Gastroesophageal sphincter (tissue), 4 donors: Measurements from ENCODE around the gene TFR2. TPM values are rescaled to one million over a fixed set of nuclear protein-coding genes. Genes with fewer than 3 reads are reported as not detected.

ENCODE experiments used
- ATAC-seq: fragments of 150-250 bp; one replicate; pipeline ENCODE4 v1.9.1; 2016; ENCODE audit warnings: mild to moderate bottlenecking, moderate library complexity
- H3K27ac ChIP-seq, 4 donors: fragments of 200-600 bp; sonication (generic) in 3 of 4; 1 replicate in 3 of 4; 2 replicates in 1 of 4; pipeline ENCODE4 v1.5.1; 2016 to 2019
- H3K27me3 ChIP-seq: fragments of 200-600 bp; sonication (generic); one replicate; pipeline ENCODE4 v1.5.1; 2019
- H3K36me3 ChIP-seq, 2 donors: fragments of 200-600 bp; sonication (generic); one replicate each; pipeline ENCODE4 v1.5.1; 2019; ENCODE audit warnings: control low read depth in 1 of 2
- H3K4me1 ChIP-seq, 3 donors: fragments of 200-600 bp; sonication (generic); 1 replicate in 2 of 3; 2 replicates in 1 of 3; pipeline ENCODE4 v1.5.1; 2016 to 2019; ENCODE audit warnings: control low read depth in 2 of 3
- H3K4me3 ChIP-seq, 2 donors: fragments of 200-600 bp; sonication (generic); one replicate each; pipeline ENCODE4 v1.5.1; 2019; ENCODE audit warnings: mild to moderate bottlenecking in 1 of 2, moderate library complexity in 1 of 2
- H3K9me3 ChIP-seq, 3 donors: fragments of 200-600 bp; sonication (generic); one replicate each; pipeline ENCODE4 v1.5.1; 2017 to 2019; ENCODE audit warnings: control low read depth in 2 of 3
- CTCF ChIP-seq, 4 experiments: fragments of 200-600 bp in 2 of 4; fragments of 450-650 bp in 2 of 4; sonication (generic) in 1 of 4; IDR thresholded peaks; one replicate each; pipeline ENCODE4 v1.5.1; 2017 to 2019; ENCODE audit warnings: antibody characterized with exemption in 4 of 4, mild to moderate bottlenecking in 2 of 4, moderate library complexity in 2 of 4
- EP300 ChIP-seq: sonication (generic); formaldehyde crosslinking; IDR thresholded peaks from one replicate; pipeline ENCODE4 v1.6.1; 2017; ENCODE audit warnings: antibody characterized with exemption, mild to moderate bottlenecking
- POLR2A ChIP-seq, 2 donors: fragments of 450-650 bp; IDR thresholded peaks; one replicate each; pipeline ENCODE4 v1.6.1; 2017; ENCODE audit warnings: antibody characterized with exemption in 2 of 2, mild to moderate bottlenecking in 2 of 2, moderate library complexity in 1 of 2
- POLR2AphosphoS5 ChIP-seq: sonication (generic); formaldehyde crosslinking; IDR thresholded peaks from one replicate; pipeline ENCODE4 v1.6.1; 2017; ENCODE audit warnings: antibody characterized with exemption
- WGBS, 2 donors: methylation state at CpG; one replicate each; pipeline ENCODE4 v1.1.5; 2018; ENCODE audit warnings: low coverage in 1 of 2; 5-methylcytosine and 5-hydroxymethylcytosine counted together
- total RNA-seq, 4 donors: library from RNA; depleted of rRNA; stranded (reverse); fragments of >200 nt; gene quantifications; one replicate each; pipeline ENCODE4 v1.1.0, GENCODE V29; 2016

Gene TFR2
- total RNA-seq, 4 donors from 2014 or later, result 1.6 TPM; not detected in 3

- Histone ChIP-seq H3K27ac (no peak overlapping the region), H3K4me3 (no peak overlapping the region), H3K36me3 (no peaks in the 10 kb centered on the region), H3K4me1 (peaks cover 0 to 26% (median 6%) of the 10 kb centered on the region in 3 donors), H3K9me3 (no peaks in the 10 kb centered on the region), H3K27me3 (peaks cover 59% of the 10 kb centered on the region)
- 88 to 92% methylated on average over 2 to 3 of the region's 4 CpGs for WGBS, 2 donors
- TF ChIP-seq CTCF (IDR thresholded peaks at IDR 0.05) (no peak), POLR2AphosphoS5 (no peak), POLR2A (IDR thresholded peaks at IDR 0.05) (no peak), EP300 (no peak)
- ATAC-seq, result no peak
Observed at GRCh38 chr7:100630066-100630465, 11.3 kb downstream of the TFR2 start.

- 54 to 68% methylated on average over 3 to 4 of the region's 11 CpGs for WGBS, 2 donors
- H3K9me3 ChIP-seq, result no peaks in the 10 kb centered on the region
- H3K4me3 ChIP-seq, result no peak overlapping the region
- no peak overlapping the region for H3K27ac ChIP-seq
- H3K27me3 ChIP-seq, result peaks cover 50% of the 10 kb centered on the region
- TF ChIP-seq CTCF (IDR thresholded peaks at IDR 0.05) (peak in 1 of 4 experiments; percentile 15), POLR2AphosphoS5 (no peak), POLR2A (IDR thresholded peaks at IDR 0.05) (no peak)
- peaks cover 0 to 26% (median 6%) of the 10 kb centered on the region in 3 donors for H3K4me1 ChIP-seq
- no peaks in the 10 kb centered on the region for H3K36me3 ChIP-seq
- no peak for ATAC-seq
Observed at GRCh38 chr7:100629117-100629716, 12.1 kb downstream of the TFR2 start.

GRCh38 chr7:100627238-100627549, 14.2 kb downstream of the TFR2 start:
- Histone ChIP-seq H3K4me1 (peaks cover 0 to 12% (median 0%) of the 10 kb centered on the region in 3 donors), H3K4me3 (peak overlapping the region in 1 of 2 donors; percentile 44), H3K27me3 (peaks cover 30% of the 10 kb centered on the region), H3K9me3 (no peaks in the 10 kb centered on the region), H3K36me3 (no peaks in the 10 kb centered on the region), H3K27ac (no peak overlapping the region)
- no peak for ATAC-seq
- TF ChIP-seq EP300 (no peak), CTCF (IDR thresholded peaks at IDR 0.05) (no peak), POLR2A (IDR thresholded peaks at IDR 0.05) (no peak), POLR2AphosphoS5 (no peak)
- WGBS, 2 donors, result 85 to 92% methylated on average over 2 to 4 of the region's 21 CpGs

GRCh38 chr7:100626530-100627237, 14.7 kb downstream of the TFR2 start:
- H3K27me3 ChIP-seq, result peaks cover 25% of the 10 kb centered on the region
- peaks cover 0 to 12% (median 0%) of the 10 kb centered on the region in 3 donors for H3K4me1 ChIP-seq
- H3K4me3 ChIP-seq, result peak overlapping the region in 1 of 2 donors; percentile 44
- ATAC-seq, result peak; percentile 95
- no peak for TF ChIP-seq POLR2AphosphoS5
- no peak for TF ChIP-seq POLR2A (IDR thresholded peaks at IDR 0.05)
- no peak for TF ChIP-seq CTCF (IDR thresholded peaks at IDR 0.05)
- no peak for TF ChIP-seq EP300
- no peaks in the 10 kb centered on the region for H3K9me3 ChIP-seq
- H3K27ac ChIP-seq, result peak overlapping the region in 1 of 4 donors; percentile 50
- H3K36me3 ChIP-seq, result peaks cover 0 to 4% of the 10 kb centered on the region in 2 donors
- WGBS, 2 donors, result 33 to 40% methylated on average over 1 to 3 of the region's 37 CpGs

- ATAC-seq, result no peak
Observed at GRCh38 chr7:100626055-100626454, 15.3 kb downstream of the TFR2 start.

More at GRCh38 chr7:100626055-100626454, 15.3 kb downstream of the TFR2 start:
- Histone ChIP-seq H3K4me1 (peaks cover 0 to 12% (median 0%) of the 10 kb centered on the region in 3 donors), H3K4me3 (peak overlapping the region in 1 of 2 donors; percentile 44), H3K9me3 (no peaks in the 10 kb centered on the region), H3K27ac (no peak overlapping the region), H3K36me3 (peaks cover 0 to 10% of the 10 kb centered on the region in 2 donors), H3K27me3 (peaks cover 19% of the 10 kb centered on the region)
- WGBS, 2 donors, result 6 to 23% methylated on average over 2 to 3 of the region's 3 CpGs
- TF ChIP-seq CTCF (IDR thresholded peaks at IDR 0.05), result no peak
- no peak for TF ChIP-seq POLR2AphosphoS5
- no peak for TF ChIP-seq POLR2A (IDR thresholded peaks at IDR 0.05)
- TF ChIP-seq EP300, result no peak
